ENCODE results near the gene F7.

Gene F7

GRCh38 chr13:113074876-113075275, 30.7 kb upstream of the F7 start:
- TF ChIP-seq CTCF (IDR thresholded peaks at IDR 0.05) = no peak

GRCh38 chr13:113075711-113076110, 29.9 kb upstream of the F7 start:
- no peak for TF ChIP-seq CTCF (IDR thresholded peaks at IDR 0.05)

- no peak for TF ChIP-seq CTCF (IDR thresholded peaks at IDR 0.05)
These were observed 28.8 kb upstream of the F7 start for GRCh38 chr13:113076681-113077401.

GRCh38 chr13:113077566-113077952, 28.0 kb upstream of the F7 start:
- TF ChIP-seq CTCF (IDR thresholded peaks at IDR 0.05) = no peak

GRCh38 chr13:113077953-113078901, 27.4 kb upstream of the F7 start:
- TF ChIP-seq CTCF (IDR thresholded peaks at IDR 0.05) = no peak

GRCh38 chr13:113078902-113079780, 26.4 kb upstream of the F7 start:
- TF ChIP-seq CTCF (IDR thresholded peaks at IDR 0.05) = no peak

- no peak for TF ChIP-seq CTCF (IDR thresholded peaks at IDR 0.05)
These were observed 25.2 kb upstream of the F7 start for GRCh38 chr13:113080361-113080831.
